Measurements from ENCODE around the gene TFDP1.

TFDP1 gene

GRCh38 chr13:113605866-113606438, 21.4 kb downstream of the TFDP1 start:
- no peak for TF ChIP-seq CTCF (IDR thresholded peaks at IDR 0.05)

GRCh38 chr13:113607056-113607888, 22.7 kb downstream of the TFDP1 start:
- no peak for TF ChIP-seq CTCF (IDR thresholded peaks at IDR 0.05)

GRCh38 chr13:113607889-113608635, 23.5 kb downstream of the TFDP1 start:
- no peak for TF ChIP-seq CTCF (IDR thresholded peaks at IDR 0.05)

- TF ChIP-seq CTCF (IDR thresholded peaks at IDR 0.05): no peak
Observed at GRCh38 chr13:113608967-113609533, 24.5 kb downstream of the TFDP1 start.

GRCh38 chr13:113609616-113610015, 25.1 kb downstream of the TFDP1 start:
- TF ChIP-seq CTCF (IDR thresholded peaks at IDR 0.05): no peak

- TF ChIP-seq CTCF (IDR thresholded peaks at IDR 0.05): no peak
Observed at GRCh38 chr13:113610266-113610665, 25.7 kb downstream of the TFDP1 start.

- TF ChIP-seq CTCF (IDR thresholded peaks at IDR 0.05): no peak
Observed at GRCh38 chr13:113611996-113612395, 27.4 kb downstream of the TFDP1 start.
